ENCODE measurements around the gene ATXN1. TPM values are rescaled to one million over a fixed set of nuclear protein-coding genes. Genes with fewer than 3 reads are reported as not detected.

The ATXN1 gene
- total and polyA plus RNA-seq, 2 of the 13 experiments (the other 11 are each of a cell fraction or from before 2014, with no cell fraction given): 20.7 to 39.5 TPM

DNA sequence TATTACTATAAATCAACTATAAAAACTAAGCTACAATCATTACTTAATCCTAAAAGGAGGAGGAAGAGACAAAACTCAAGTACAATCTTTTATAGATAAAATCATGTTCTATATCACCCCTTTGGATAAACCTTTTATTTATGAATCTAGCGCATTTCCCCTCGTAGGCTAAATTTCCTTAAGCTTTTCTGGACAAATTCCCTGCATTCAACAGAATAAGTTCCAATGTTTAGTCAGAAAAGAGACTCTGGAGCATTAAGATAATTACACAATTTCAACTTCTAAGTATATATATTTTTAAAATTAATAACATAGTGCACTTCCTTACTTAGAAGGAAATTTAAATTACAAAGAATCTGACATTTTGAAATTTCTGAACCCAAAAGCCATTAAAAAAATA, 37.9 kb downstream of the ATXN1 start:
- H2AFZ ChIP-seq (ENCODE audit: low read length): no peak overlapping the region
- H3K79me2 ChIP-seq (ENCODE audit: insufficient read depth, low read length): peaks cover 67% of the 10 kb centered on the region
- in situ Hi-C loops (cut with HindIII; ENCODE audit: extremely low pct_ligation_motif_present, low pct_unique_long_range_greater_than_20kb): no loop called here
- H3K36me3 ChIP-seq (replicated peaks in 1 of 2; ENCODE audit: control insufficient read depth in 1 of 2, insufficient read depth in 2 of 2, low read length in 2 of 2): no peaks in the 10 kb centered on the region
- H3K4me3 ChIP-seq (replicated peaks in 1 of 3; ENCODE audit: insufficient read depth in 1 of 3, low read depth in 2 of 3, low read length in 3 of 3): no peak overlapping the region
- H3K4me2 ChIP-seq (ENCODE audit: low read depth, low read length): no peak overlapping the region
- H3K27me3 ChIP-seq (ENCODE audit: control insufficient read depth in 1 of 2, insufficient read depth in 2 of 2, low read length in 2 of 2): no peaks in the 10 kb centered on the region
- ATAC-seq: no peak
- H3K9ac ChIP-seq (ENCODE audit: insufficient read depth, low read depth, low read length): no peak overlapping the region
- no peak for FAIRE-seq
- H3K4me1 ChIP-seq (ENCODE audit: insufficient read depth, low read length): peaks cover 86% of the 10 kb centered on the region
- 96% methylated on average over 2 of the region's 2 CpGs for WGBS (ENCODE audit: low lambda C conversion rate)
- H3K27ac ChIP-seq (ENCODE audit: extremely low read length, insufficient read depth, low read length): no peak overlapping the region
- POLR2A ChIA-PET: interaction anchor here (1.3 to 2.0 kb wide), 4 partner anchors 24 to 38 kb away, joined by 3 to 8 read pairs (median 4); partner anchors contain the start of gene ATXN1
- no TSS peak for BruUV-seq (replicated peaks)
- H4K20me1 ChIP-seq (ENCODE audit: insufficient read depth, low read length): no peaks in the 10 kb centered on the region
- CTCF ChIA-PET (ENCODE audit: low intra/inter-chr PET ratio, low total read pairs): no interaction called here
- H3K9me3 ChIP-seq (ENCODE audit: low read length): no peaks in the 10 kb centered on the region
- TF ChIP-seq NFIB (CRISPR knock-in tag; IDR thresholded peaks at IDR 0.05; ENCODE audit: borderline replicate concordance) (no peak), MIXL1 (CRISPR knock-in tag; IDR thresholded peaks at IDR 0.05) (no peak), GFI1 (CRISPR knock-in tag; IDR thresholded peaks at IDR 0.05; ENCODE audit: borderline replicate concordance) (no peak), KLF6 (CRISPR knock-in tag; IDR thresholded peaks at IDR 0.05) (no peak), ZNF616 (CRISPR knock-in tag; IDR thresholded peaks at IDR 0.05; ENCODE audit: low read depth) (no peak), TRIM22 (IDR thresholded peaks at IDR 0.05) (no peak), ZNF687 (CRISPR knock-in tag; IDR thresholded peaks at IDR 0.05) (no peak), ZNF281 (CRISPR knock-in tag; IDR thresholded peaks at IDR 0.05; ENCODE audit: borderline replicate concordance) (no peak), MED1 (CRISPR knock-in tag; IDR thresholded peaks at IDR 0.05) (no peak)
- intact Hi-C loops (cut with micrococcal nuclease; ENCODE audit: unreplicated experiment): no loop called here
- no peak for DNase-seq (ENCODE audit: low spot score)
